ENCODE data around the gene AKAP6.

Gene AKAP6

DNA sequence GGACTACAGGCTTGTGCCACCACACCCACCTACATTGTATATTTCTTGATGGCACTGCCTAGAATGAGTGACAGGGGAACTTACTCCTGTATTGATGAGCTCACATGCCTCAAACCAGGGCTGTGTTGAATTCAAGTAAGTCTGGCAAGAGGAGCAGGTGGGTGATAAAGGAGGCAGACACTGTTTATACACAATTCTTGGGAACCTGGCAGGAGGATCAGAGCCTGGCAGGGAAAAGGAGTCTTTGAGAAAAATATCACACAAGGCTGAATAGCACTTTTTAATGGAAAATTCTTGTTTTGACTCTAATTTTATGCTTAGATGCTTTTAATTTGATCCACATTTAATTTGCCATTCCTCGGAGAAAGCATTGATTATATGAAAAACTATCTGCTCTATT, 316.5 kb downstream of the AKAP6 start:
- Mint-ChIP-seq H3K4me3 (no peak overlapping the region), H3K4me1 (ENCODE audit: low read depth) (no peaks in the 10 kb centered on the region), H3K9me3 (no peaks in the 10 kb centered on the region), H3K27me3 (ENCODE audit: low read depth) (no peaks in the 10 kb centered on the region), H3K36me3 (ENCODE audit: low read depth) (no peaks in the 10 kb centered on the region), H3K27ac (no peak overlapping the region)
- no peak for DNase-seq (ENCODE audit: low spot score)

DNA sequence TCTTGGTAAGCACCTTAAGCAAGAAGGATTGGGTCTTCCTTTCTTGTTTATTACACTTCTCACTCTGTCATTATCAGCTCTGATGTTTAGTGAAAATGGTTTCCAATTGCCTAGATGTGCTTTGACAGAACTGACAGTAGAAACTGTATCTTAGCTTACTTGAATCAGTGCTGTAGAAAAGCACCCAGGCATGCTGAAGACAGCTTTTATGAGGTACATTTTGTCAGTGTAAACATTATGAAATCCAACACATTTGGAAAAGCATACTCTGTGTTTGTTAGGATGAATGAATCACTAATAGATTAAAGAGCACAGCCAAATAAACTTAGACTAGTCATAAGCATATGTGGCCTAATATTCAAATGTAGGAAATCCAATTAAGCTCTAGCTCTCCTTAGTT, 319.3 kb downstream of the AKAP6 start:
- H3K27ac Mint-ChIP-seq: no peak overlapping the region
- DNase-seq (ENCODE audit: low spot score): no peak
- H3K27me3 Mint-ChIP-seq (ENCODE audit: low read depth): no peaks in the 10 kb centered on the region
- no peaks in the 10 kb centered on the region for H3K4me1 Mint-ChIP-seq (ENCODE audit: low read depth)
- no peaks in the 10 kb centered on the region for H3K36me3 Mint-ChIP-seq (ENCODE audit: low read depth)
- no peak overlapping the region for H3K4me3 Mint-ChIP-seq
- H3K9me3 Mint-ChIP-seq: no peaks in the 10 kb centered on the region

DNA sequence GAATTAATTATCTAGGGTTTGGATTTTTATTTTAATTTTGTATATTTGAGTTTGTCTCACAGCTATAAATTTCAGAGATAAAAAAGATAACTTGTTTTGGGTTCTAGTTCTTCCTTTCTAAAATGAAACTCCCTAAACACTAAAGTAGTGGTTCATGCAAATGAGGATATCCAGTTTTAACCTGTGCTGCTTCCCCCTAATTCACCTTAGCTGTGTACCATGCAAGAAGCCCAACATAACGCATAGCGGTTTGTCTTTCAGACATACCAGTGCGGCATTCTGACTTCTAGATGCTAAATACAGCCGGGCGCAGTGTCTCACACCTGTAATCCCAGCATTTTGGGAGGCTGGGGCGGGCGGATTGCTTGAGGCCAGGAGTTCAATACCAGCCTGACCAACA, 320.9 kb downstream of the AKAP6 start:
- H3K36me3 Mint-ChIP-seq (ENCODE audit: low read depth): no peaks in the 10 kb centered on the region
- no peak overlapping the region for H3K4me3 Mint-ChIP-seq
- no peak overlapping the region for H3K27ac Mint-ChIP-seq
- H3K27me3 Mint-ChIP-seq (ENCODE audit: low read depth): no peaks in the 10 kb centered on the region
- H3K9me3 Mint-ChIP-seq: no peaks in the 10 kb centered on the region
- no peak for DNase-seq (ENCODE audit: low spot score)
- H3K4me1 Mint-ChIP-seq (ENCODE audit: low read depth): no peaks in the 10 kb centered on the region

DNA sequence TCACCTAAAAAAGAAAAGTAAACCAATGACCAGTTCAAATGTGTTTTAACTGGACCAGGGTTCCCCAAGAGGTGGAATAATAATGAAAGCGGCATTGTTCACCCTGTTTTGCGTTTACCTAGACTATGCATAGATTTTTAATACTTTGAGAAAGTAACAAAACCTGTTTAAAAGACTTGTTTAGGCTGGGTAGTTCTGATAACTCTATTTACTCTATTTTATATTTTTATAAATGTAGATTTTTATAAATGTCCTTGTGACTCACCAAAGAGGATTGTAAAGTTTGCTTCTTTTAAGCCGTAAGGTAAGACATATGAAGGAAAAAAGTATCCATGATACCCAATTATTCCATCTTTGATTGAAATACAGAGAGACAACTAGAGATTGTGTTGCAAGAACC, 321.6 kb downstream of the AKAP6 start:
- Mint-ChIP-seq H3K4me3 (no peak overlapping the region), H3K4me1 (ENCODE audit: low read depth) (no peaks in the 10 kb centered on the region), H3K27me3 (ENCODE audit: low read depth) (no peaks in the 10 kb centered on the region), H3K36me3 (ENCODE audit: low read depth) (no peaks in the 10 kb centered on the region), H3K27ac (no peak overlapping the region), H3K9me3 (no peaks in the 10 kb centered on the region)
- no peak for DNase-seq (ENCODE audit: low spot score)

DNA sequence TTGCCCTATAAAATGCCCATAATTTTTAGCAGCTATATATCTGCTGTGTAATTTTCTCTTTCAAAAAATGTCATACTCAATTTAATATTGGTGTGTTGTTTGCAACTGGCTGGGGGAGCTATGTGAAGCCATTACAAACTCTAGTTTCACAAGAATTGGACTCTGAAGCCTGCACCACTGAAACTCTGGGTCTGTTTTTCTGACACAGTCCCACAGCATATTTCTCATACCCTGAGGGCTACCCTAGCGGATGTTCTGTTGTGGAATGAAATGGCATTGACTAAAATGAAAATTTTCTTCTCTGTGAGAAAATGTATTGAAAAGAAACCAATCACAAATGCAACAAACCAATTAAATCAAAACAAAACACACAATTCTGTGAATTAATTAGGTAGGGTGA, 325.0 kb downstream of the AKAP6 start:
- H3K27me3 Mint-ChIP-seq (ENCODE audit: low read depth): no peaks in the 10 kb centered on the region
- H3K9me3 Mint-ChIP-seq: no peaks in the 10 kb centered on the region
- H3K4me3 Mint-ChIP-seq: no peak overlapping the region
- no peak overlapping the region for H3K27ac Mint-ChIP-seq
- no peak for DNase-seq (ENCODE audit: low spot score)
- no peaks in the 10 kb centered on the region for H3K36me3 Mint-ChIP-seq (ENCODE audit: low read depth)
- H3K4me1 Mint-ChIP-seq (ENCODE audit: low read depth): no peaks in the 10 kb centered on the region

DNA sequence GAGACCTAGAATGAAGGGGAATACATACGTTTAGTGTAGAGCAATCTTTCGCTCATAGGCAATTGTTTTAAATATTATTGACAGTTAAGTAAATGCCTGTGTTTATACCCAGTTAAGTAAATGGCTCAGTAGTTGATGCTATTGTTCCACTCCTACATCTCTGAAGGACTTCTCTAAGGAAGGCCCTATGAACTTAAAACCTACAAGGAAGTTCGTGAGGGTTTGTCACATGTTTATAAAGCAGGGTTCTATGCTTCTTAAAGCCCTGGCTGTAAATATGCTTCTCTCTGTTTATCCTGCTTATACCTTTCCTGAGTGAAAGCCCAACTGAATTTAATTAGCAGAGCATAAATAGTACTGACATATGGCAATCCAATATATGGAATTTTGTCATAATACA, 327.5 kb downstream of the AKAP6 start:
- no peaks in the 10 kb centered on the region for H3K9me3 Mint-ChIP-seq
- no peak overlapping the region for H3K4me3 Mint-ChIP-seq
- no peaks in the 10 kb centered on the region for H3K4me1 Mint-ChIP-seq (ENCODE audit: low read depth)
- no peaks in the 10 kb centered on the region for H3K36me3 Mint-ChIP-seq (ENCODE audit: low read depth)
- H3K27ac Mint-ChIP-seq: no peak overlapping the region
- H3K27me3 Mint-ChIP-seq (ENCODE audit: low read depth): no peaks in the 10 kb centered on the region
- DNase-seq (ENCODE audit: low spot score): no peak

DNA sequence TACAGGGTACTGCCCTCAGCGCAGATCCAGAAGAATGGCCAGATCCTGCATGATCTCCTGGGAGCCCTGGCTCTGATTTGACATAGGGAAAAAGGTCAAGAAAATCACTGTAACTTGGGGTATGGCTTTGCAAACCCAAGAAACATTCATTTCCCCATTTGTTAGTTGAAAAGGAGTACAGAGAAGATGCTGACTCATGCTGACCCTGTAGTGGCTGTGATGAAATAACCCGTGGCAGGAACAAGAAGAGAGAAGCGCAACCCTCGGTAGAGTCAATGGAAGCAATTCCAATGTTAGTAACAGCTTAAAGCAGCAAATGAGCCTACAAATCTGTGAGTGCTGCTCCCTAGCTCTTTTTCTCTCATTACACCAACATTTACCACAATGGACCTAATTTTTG, 328.0 kb downstream of the AKAP6 start:
- H3K4me3 Mint-ChIP-seq: no peak overlapping the region
- H3K27ac Mint-ChIP-seq: no peak overlapping the region
- no peaks in the 10 kb centered on the region for H3K27me3 Mint-ChIP-seq (ENCODE audit: low read depth)
- no peaks in the 10 kb centered on the region for H3K36me3 Mint-ChIP-seq (ENCODE audit: low read depth)
- H3K9me3 Mint-ChIP-seq: no peaks in the 10 kb centered on the region
- H3K4me1 Mint-ChIP-seq (ENCODE audit: low read depth): no peaks in the 10 kb centered on the region
- DNase-seq (ENCODE audit: low spot score): no peak

DNA sequence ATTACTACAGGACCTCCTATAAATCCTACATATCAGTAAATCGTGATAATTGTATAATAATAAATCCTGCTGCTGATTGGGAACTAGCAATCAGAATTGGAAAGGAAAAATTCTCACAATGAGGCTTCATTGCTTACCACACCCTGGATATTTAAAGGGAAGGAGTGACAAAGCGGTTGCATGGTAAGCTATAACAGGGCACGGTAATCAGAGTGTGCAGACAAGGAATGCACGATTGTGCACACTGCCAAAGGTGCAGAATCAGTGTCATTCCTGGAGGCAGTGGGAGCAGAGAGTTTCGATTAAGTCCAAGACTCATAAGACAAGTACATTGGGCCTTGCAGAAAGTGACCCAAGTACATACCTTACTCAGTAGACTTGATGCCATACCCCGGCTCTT, 332.1 kb downstream of the AKAP6 start:
- Mint-ChIP-seq H3K27me3 (ENCODE audit: low read depth) (no peaks in the 10 kb centered on the region), H3K27ac (no peak overlapping the region), H3K4me1 (ENCODE audit: low read depth) (no peaks in the 10 kb centered on the region), H3K36me3 (ENCODE audit: low read depth) (no peaks in the 10 kb centered on the region), H3K4me3 (no peak overlapping the region), H3K9me3 (no peaks in the 10 kb centered on the region)
- DNase-seq (ENCODE audit: low spot score): no peak

DNA sequence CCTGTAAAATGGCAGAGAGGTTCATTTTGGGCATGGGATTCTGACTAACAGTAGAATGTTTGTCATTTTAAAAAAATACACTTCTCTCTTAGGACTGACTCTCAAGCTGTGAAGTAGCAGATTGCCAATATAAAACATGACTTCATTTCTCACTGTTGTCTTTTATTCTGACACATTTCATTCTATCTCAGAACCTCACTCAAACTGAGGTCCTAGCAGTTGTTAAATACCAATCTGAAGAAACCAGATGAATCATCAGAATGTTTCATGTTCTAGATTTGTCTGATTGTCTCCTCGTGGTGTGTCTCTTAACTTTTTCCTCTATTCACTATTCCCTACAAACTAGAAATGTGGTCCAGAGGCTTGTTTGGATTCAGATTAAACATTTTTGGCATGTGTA, 333.1 kb downstream of the AKAP6 start:
- H3K9me3 Mint-ChIP-seq: no peaks in the 10 kb centered on the region
- H3K36me3 Mint-ChIP-seq (ENCODE audit: low read depth): no peaks in the 10 kb centered on the region
- H3K27me3 Mint-ChIP-seq (ENCODE audit: low read depth): no peaks in the 10 kb centered on the region
- H3K4me3 Mint-ChIP-seq: no peak overlapping the region
- no peak for DNase-seq (ENCODE audit: low spot score)
- no peaks in the 10 kb centered on the region for H3K4me1 Mint-ChIP-seq (ENCODE audit: low read depth)
- no peak overlapping the region for H3K27ac Mint-ChIP-seq

DNA sequence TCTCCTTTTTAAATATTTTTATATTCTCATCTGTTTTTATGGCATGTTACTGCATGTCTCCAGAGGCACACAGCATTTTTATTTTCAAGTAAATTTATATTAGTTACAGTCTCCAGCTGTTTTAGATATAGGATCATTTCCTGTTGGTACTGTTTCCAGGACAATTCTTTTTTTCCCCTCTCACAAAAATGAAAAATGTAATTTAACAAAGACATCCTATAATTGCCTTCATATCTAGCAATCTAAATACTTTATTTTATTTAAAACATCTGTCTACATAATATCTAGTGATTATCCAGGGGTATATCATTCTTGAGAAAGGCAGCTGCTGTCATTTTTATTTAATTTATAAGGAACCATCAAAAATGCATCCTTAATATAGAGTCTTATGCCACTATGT, 337.2 kb downstream of the AKAP6 start:
- DNase-seq (ENCODE audit: low spot score): no peak
- H3K9me3 Mint-ChIP-seq: peaks cover 4% of the 10 kb centered on the region
- H3K27ac Mint-ChIP-seq: no peak overlapping the region
- H3K4me1 Mint-ChIP-seq (ENCODE audit: low read depth): no peaks in the 10 kb centered on the region
- H3K36me3 Mint-ChIP-seq (ENCODE audit: low read depth): no peaks in the 10 kb centered on the region
- H3K27me3 Mint-ChIP-seq (ENCODE audit: low read depth): no peaks in the 10 kb centered on the region
- no peak overlapping the region for H3K4me3 Mint-ChIP-seq

DNA sequence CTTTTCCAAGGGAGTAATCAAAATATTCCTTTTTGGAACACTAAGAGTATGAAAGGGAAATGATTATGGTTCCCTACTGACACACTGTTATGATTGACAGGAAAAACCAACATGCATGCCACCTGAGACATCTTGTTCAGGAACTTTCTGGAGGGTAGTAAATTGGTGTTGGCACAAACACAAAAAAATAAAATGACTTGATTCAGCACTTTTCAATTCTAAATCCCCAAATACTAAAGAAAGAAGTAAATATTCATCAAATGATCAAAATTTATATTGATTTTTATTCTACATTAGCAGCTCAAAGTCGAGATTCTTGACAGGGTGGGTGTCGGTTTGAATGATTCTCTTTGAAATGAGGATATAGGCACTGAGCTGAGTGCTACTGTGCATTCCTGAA, 338.2 kb downstream of the AKAP6 start:
- Mint-ChIP-seq H3K27ac (no peak overlapping the region), H3K36me3 (ENCODE audit: low read depth) (no peaks in the 10 kb centered on the region), H3K4me1 (ENCODE audit: low read depth) (no peaks in the 10 kb centered on the region), H3K27me3 (ENCODE audit: low read depth) (no peaks in the 10 kb centered on the region), H3K9me3 (peaks cover 4% of the 10 kb centered on the region), H3K4me3 (no peak overlapping the region)
- DNase-seq (ENCODE audit: low spot score): no peak

DNA sequence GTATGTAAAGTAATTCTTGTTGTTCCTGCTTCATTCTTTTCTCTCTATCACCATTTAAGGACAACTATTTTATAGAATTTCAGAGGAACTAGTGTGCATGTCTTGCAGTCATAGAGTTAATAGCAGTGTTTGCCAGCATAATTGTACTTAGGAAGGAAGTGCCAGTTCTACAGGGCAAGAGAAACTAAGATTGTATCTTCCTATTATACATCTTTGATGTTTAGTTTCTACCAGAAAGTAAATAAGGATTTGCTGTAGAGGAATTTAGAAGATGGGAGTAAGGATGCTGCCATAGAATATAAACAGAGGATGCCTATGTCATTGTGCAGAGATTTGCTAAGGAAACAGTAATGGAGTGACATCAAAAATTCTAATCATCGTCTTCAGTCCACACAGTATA, 338.7 kb downstream of the AKAP6 start:
- H3K9me3 Mint-ChIP-seq: peaks cover 4% of the 10 kb centered on the region
- no peaks in the 10 kb centered on the region for H3K27me3 Mint-ChIP-seq (ENCODE audit: low read depth)
- DNase-seq (ENCODE audit: low spot score): no peak
- H3K4me3 Mint-ChIP-seq: no peak overlapping the region
- H3K36me3 Mint-ChIP-seq (ENCODE audit: low read depth): no peaks in the 10 kb centered on the region
- H3K27ac Mint-ChIP-seq: no peak overlapping the region
- H3K4me1 Mint-ChIP-seq (ENCODE audit: low read depth): no peaks in the 10 kb centered on the region

DNA sequence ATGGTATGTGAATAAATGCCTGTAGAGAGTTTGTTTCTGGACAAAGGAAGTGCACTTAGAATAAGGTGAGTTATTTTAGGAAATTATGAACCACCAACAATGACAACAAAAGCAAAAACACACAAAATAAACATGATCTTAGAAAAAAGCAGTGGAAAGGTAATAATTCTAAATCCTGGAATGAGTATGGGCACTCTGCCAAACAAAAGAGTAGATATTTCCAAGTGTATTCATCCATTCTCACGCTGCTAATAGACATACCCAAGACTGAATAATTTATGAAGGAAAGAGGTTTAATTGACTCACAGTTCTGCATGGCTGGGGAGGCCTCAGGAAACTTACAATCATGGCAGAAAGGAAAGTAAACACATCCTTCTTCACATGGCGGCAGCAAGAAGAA, 340.3 kb downstream of the AKAP6 start:
- no peaks in the 10 kb centered on the region for H3K4me1 Mint-ChIP-seq (ENCODE audit: low read depth)
- H3K9me3 Mint-ChIP-seq: peaks cover 4% of the 10 kb centered on the region
- no peak overlapping the region for H3K27ac Mint-ChIP-seq
- no peak for DNase-seq (ENCODE audit: low spot score)
- no peaks in the 10 kb centered on the region for H3K27me3 Mint-ChIP-seq (ENCODE audit: low read depth)
- H3K4me3 Mint-ChIP-seq: no peak overlapping the region
- H3K36me3 Mint-ChIP-seq (ENCODE audit: low read depth): no peaks in the 10 kb centered on the region

DNA sequence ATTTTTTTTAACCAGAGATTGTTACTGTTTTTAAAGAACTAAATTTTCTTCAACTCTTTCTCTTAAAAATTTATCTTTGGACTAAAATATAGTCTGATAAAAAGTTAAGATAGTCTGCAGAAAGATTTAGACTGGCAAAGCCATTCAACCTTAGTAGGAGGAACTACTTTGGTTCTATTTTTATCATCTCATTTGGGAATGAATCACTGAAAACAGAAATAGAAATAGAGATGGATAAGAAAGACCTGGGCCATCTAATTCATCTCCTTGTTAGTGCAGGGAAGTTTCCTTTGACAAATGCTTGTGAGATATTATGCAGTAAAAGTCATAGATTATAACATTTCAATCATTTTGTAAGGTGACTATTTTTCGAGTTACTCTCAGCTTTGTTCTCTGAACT, 346.3 kb downstream of the AKAP6 start:
- Mint-ChIP-seq H3K9me3 (peaks cover 4% of the 10 kb centered on the region), H3K27me3 (ENCODE audit: low read depth) (no peaks in the 10 kb centered on the region), H3K27ac (no peak overlapping the region), H3K4me3 (no peak overlapping the region), H3K4me1 (ENCODE audit: low read depth) (no peaks in the 10 kb centered on the region), H3K36me3 (ENCODE audit: low read depth) (no peaks in the 10 kb centered on the region)
- DNase-seq (ENCODE audit: low spot score): no peak

DNA sequence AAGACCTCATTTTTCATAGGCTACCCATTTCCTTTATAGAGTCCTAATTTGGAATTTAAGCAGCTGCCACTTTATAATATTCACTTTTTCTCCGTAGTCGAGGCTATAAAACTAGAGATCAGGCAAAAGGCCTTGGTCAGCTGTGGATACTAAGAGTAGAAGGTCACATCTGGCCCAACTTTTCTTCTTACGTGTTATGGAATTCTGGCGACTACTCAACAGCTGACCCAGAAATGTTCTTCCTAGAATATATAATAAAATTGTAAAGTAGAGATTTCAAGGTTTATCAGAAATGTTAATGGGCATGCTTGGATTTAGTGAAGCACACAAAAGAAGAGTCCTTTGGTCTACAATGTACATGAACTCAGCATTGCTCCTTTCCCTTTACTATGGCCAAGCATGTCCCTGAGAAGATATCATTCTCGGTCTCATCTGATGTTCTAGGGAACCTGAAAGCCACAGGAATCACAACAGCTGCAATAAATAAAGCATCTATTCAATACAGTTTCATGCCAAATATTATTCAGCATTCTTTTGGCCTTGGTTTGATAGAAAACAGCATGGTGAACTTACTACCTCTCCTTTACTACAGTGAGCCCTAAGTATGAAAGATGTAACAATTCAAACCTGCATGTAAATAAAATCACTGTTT, 348.2 kb downstream of the AKAP6 start:
- Mint-ChIP-seq H3K9me3 (no peaks in the 10 kb centered on the region), H3K4me3 (no peak overlapping the region), H3K27ac (no peak overlapping the region), H3K36me3 (ENCODE audit: low read depth) (no peaks in the 10 kb centered on the region), H3K4me1 (ENCODE audit: low read depth) (no peaks in the 10 kb centered on the region), H3K27me3 (ENCODE audit: low read depth) (no peaks in the 10 kb centered on the region)
- no peak for DNase-seq (ENCODE audit: low spot score)
